MM.1S (cell line): ENCODE results near the gene NPEPL1.

Experiments
- DNase-seq: peaks from one replicate; pipeline ENCODE4 v3.0.0-alpha.2; 2015
- H2AFZ ChIP-seq: fragments of 300-600 bp; sonication (generic); 2 replicates; pipeline ENCODE4 v1.6.0; 2016; ENCODE audit warnings: antibody characterized with exemption, low read length
- H3F3A ChIP-seq: fragments of 300-600 bp; sonication (generic); 2 replicates; pipeline ENCODE4 v1.6.1; 2016; ENCODE audit warnings: mild to moderate bottlenecking, antibody characterized with exemption, low read length, moderate library complexity, mixed read lengths; ENCODE audit not compliant: insufficient read depth
- H3K27ac ChIP-seq: fragments of 300-600 bp; sonication (generic); 2 replicates; pipeline ENCODE4 v1.5.1; 2016; ENCODE audit warnings: mild to moderate bottlenecking, low read length
- H3K27me3 ChIP-seq: fragments of 300-600 bp; sonication (generic); replicated peaks from 2 replicates; pipeline ENCODE4 v1.6.0; 2016; ENCODE audit warnings: low read length; ENCODE audit not compliant: insufficient read depth
- H3K36me3 ChIP-seq: fragments of 300-600 bp; sonication (generic); replicated peaks from 2 replicates; pipeline ENCODE4 v1.6.1; 2016; ENCODE audit warnings: mild to moderate bottlenecking, low read length, mixed read lengths; ENCODE audit not compliant: insufficient read depth
- H3K4me1 ChIP-seq: fragments of 300-600 bp; sonication (generic); 2 replicates; pipeline ENCODE4 v1.6.1; 2016; ENCODE audit warnings: low read length, mixed read lengths
- H3K4me2 ChIP-seq: fragments of 300-600 bp; sonication (generic); 2 replicates; pipeline ENCODE4 v1.6.0; 2016; ENCODE audit warnings: low read depth, low read length
- H3K4me3 ChIP-seq: fragments of 300-600 bp; sonication (generic); 2 replicates; pipeline ENCODE4 v1.5.1; 2016; ENCODE audit warnings: low read length, mixed read lengths
- H3K79me2 ChIP-seq: fragments of 300-600 bp; sonication (generic); 2 replicates; pipeline ENCODE4 v1.6.1; 2016; ENCODE audit warnings: mixed run types, low read length, mixed read lengths
- H3K9ac ChIP-seq: fragments of 300-600 bp; sonication (generic); 2 replicates; pipeline ENCODE4 v1.6.1; 2016; ENCODE audit warnings: low read length, mixed read lengths
- H3K9me2 ChIP-seq: fragments of 300-600 bp; sonication (generic); replicated peaks from 2 replicates; pipeline ENCODE4 v1.6.1; 2016; ENCODE audit warnings: mild to moderate bottlenecking, low read length, mixed read lengths; ENCODE audit not compliant: insufficient read depth
- H3K9me3 ChIP-seq: fragments of 300-600 bp; sonication (generic); replicated peaks from 2 replicates; pipeline ENCODE4 v1.6.1; 2016; ENCODE audit warnings: mild to moderate bottlenecking, low read length, mixed read lengths; ENCODE audit not compliant: insufficient read depth
- H4K20me1 ChIP-seq: fragments of 300-600 bp; sonication (generic); 2 replicates; pipeline ENCODE4 v1.6.1; 2016; ENCODE audit warnings: mild to moderate bottlenecking, low read length, moderate library complexity, mixed read lengths; ENCODE audit not compliant: insufficient read depth
- CTCF ChIP-seq: fragments of 300-600 bp; sonication (generic); IDR thresholded peaks from 2 replicates; pipeline ENCODE4 v1.5.1; 2016; ENCODE audit warnings: antibody characterized with exemption, low read length, mixed read lengths
- EZH2 ChIP-seq: fragments of 300-600 bp; sonication (generic); optimal IDR thresholded peaks from 2 replicates; pipeline ENCODE3; 2017; ENCODE audit warnings: low read depth, mild to moderate bottlenecking, antibody characterized with exemption, low read length, mixed read lengths
- EZH2phosphoT487 ChIP-seq: fragments of 300-600 bp; sonication (generic); IDR thresholded peaks from 2 replicates; pipeline ENCODE4 v1.6.1; 2018; ENCODE audit warnings: antibody characterized with exemption, low read length

NPEPL1 gene

GRCh38 chr20:58670659-58671058, 21.9 kb upstream of the NPEPL1 start:
- Histone ChIP-seq H3K27me3 (no peaks in the 10 kb centered on the region), H3K4me2 (no peak overlapping the region), H3K27ac (no peak overlapping the region), H3K9me3 (no peaks in the 10 kb centered on the region), H4K20me1 (0 out of 2 replicates have a peak, but pooled peaks cover 5% of the 10 kb centered on the region), H3F3A (peaks cover 15% of the 10 kb centered on the region), H3K9ac (no peak overlapping the region), H3K4me3 (no peak overlapping the region), H3K4me1 (peaks cover 17% of the 10 kb centered on the region), H3K79me2 (peaks cover 12% of the 10 kb centered on the region), H3K36me3 (peaks cover 3% of the 10 kb centered on the region; the same call in 1 of the 2 replicates), H2AFZ (no peak overlapping the region), H3K9me2 (no peaks in the 10 kb centered on the region)
- DNase-seq = no peak
- TF ChIP-seq EZH2phosphoT487 (no peak), CTCF (no peak), EZH2 (no peak)

GRCh38 chr20:58673119-58673518, 19.5 kb upstream of the NPEPL1 start:
- Histone ChIP-seq H3K27ac (no peak overlapping the region), H3K4me3 (no peak overlapping the region), H4K20me1 (0 out of 2 replicates have a peak, but pooled peaks cover 5% of the 10 kb centered on the region), H3F3A (peaks cover 15% of the 10 kb centered on the region), H3K9me3 (no peaks in the 10 kb centered on the region), H3K79me2 (peaks cover 6% of the 10 kb centered on the region; the same call in 1 of the 2 replicates), H3K36me3 (no peaks in the 10 kb centered on the region; the same call in 1 of the 2 replicates), H3K9me2 (no peaks in the 10 kb centered on the region), H2AFZ (no peak overlapping the region), H3K4me1 (peaks cover 17% of the 10 kb centered on the region), H3K9ac (no peak overlapping the region), H3K27me3 (no peaks in the 10 kb centered on the region), H3K4me2 (no peak overlapping the region)
- TF ChIP-seq EZH2phosphoT487 = no peak
- TF ChIP-seq CTCF = no peak
- TF ChIP-seq EZH2 = no peak
- DNase-seq = no peak

GRCh38 chr20:58675146-58675584, 17.4 kb upstream of the NPEPL1 start:
- Histone ChIP-seq H3K4me1 (peaks cover 4% of the 10 kb centered on the region), H3K4me2 (no peak overlapping the region), H3K27me3 (no peaks in the 10 kb centered on the region), H3K27ac (no peak overlapping the region), H3K36me3 (no peaks in the 10 kb centered on the region; the same call in 1 of the 2 replicates), H3K4me3 (no peak overlapping the region), H3K79me2 (peaks cover 6% of the 10 kb centered on the region; the same call in 1 of the 2 replicates), H3F3A (0 out of 2 replicates have a peak, but pooled peaks cover 1% of the 10 kb centered on the region), H3K9ac (no peak overlapping the region), H3K9me3 (no peaks in the 10 kb centered on the region), H2AFZ (no peak overlapping the region), H4K20me1 (no peaks in the 10 kb centered on the region), H3K9me2 (no peaks in the 10 kb centered on the region)
- TF ChIP-seq EZH2 = no peak
- no peak for TF ChIP-seq CTCF
- no peak for TF ChIP-seq EZH2phosphoT487
- DNase-seq = no peak
